Measurements from ENCODE around the gene S100A4. TPM values are rescaled to one million over a fixed set of nuclear protein-coding genes. Genes with fewer than 3 reads are reported as not detected.

S100A4 gene
- total RNA-seq, 2 donors from 2014 or later, result 144 to 156 TPM

GRCh38 chr1:153533689-153534201 lies 11.9 kb downstream of the S100A4 start:
- no peaks in the 10 kb centered on the region for H3K9me3 ChIP-seq
- H3K4me1 ChIP-seq, result peaks cover 0 to 38% of the 10 kb centered on the region in 2 donors
- peak; percentile 88 for DNase-seq (ENCODE audit: low spot score)
- no peaks in the 10 kb centered on the region for H3K36me3 ChIP-seq
- H3K27ac ChIP-seq, result peak overlapping the region; percentile 97
- TF ChIP-seq CTCF (IDR thresholded peaks at IDR 0.05), result no peak
- H3K4me3 ChIP-seq, result peak overlapping the region; percentile 67 to 74
- H3K27me3 ChIP-seq, result no peaks in the 10 kb centered on the region

- Histone ChIP-seq H3K27ac (peak overlapping the region; percentile 97), H3K27me3 (no peaks in the 10 kb centered on the region), H3K9me3 (no peaks in the 10 kb centered on the region), H3K4me3 (peak overlapping the region; percentile 67 to 74), H3K36me3 (no peaks in the 10 kb centered on the region), H3K4me1 (peaks cover 0 to 38% of the 10 kb centered on the region in 2 donors)
- TF ChIP-seq CTCF (IDR thresholded peaks at IDR 0.05), result peak; percentile 67 to 93
- DNase-seq (ENCODE audit: low spot score), result peak; percentile 95
Measured at GRCh38 chr1:153532769-153533599, 12.6 kb downstream of the S100A4 start.

GRCh38 chr1:153532181-153532580 lies 13.4 kb downstream of the S100A4 start:
- no peak for TF ChIP-seq CTCF (IDR thresholded peaks at IDR 0.05)
- no peaks in the 10 kb centered on the region for H3K36me3 ChIP-seq
- H3K4me3 ChIP-seq, result no peak overlapping the region
- no peak for DNase-seq (ENCODE audit: low spot score)
- H3K27me3 ChIP-seq, result no peaks in the 10 kb centered on the region
- no peaks in the 10 kb centered on the region for H3K9me3 ChIP-seq
- peaks cover 0 to 39% of the 10 kb centered on the region in 2 donors for H3K4me1 ChIP-seq
- H3K27ac ChIP-seq, result peak overlapping the region in 1 of 2 donors; percentile 14

GRCh38 chr1:153531638-153532037 lies 14.0 kb downstream of the S100A4 start:
- Histone ChIP-seq H3K9me3 (no peaks in the 10 kb centered on the region), H3K27me3 (no peaks in the 10 kb centered on the region), H3K4me1 (peaks cover 0 to 41% of the 10 kb centered on the region in 2 donors), H3K27ac (no peak overlapping the region), H3K4me3 (no peak overlapping the region), H3K36me3 (no peaks in the 10 kb centered on the region)
- no peak for TF ChIP-seq CTCF (IDR thresholded peaks at IDR 0.05)
- DNase-seq (ENCODE audit: low spot score), result no peak

GRCh38 chr1:153527683-153528040 lies 17.9 kb downstream of the S100A4 start:
- Histone ChIP-seq H3K27ac (no peak overlapping the region), H3K4me3 (no peak overlapping the region), H3K27me3 (no peaks in the 10 kb centered on the region), H3K9me3 (no peaks in the 10 kb centered on the region), H3K4me1 (peaks cover 0 to 28% of the 10 kb centered on the region in 2 donors), H3K36me3 (no peaks in the 10 kb centered on the region)
- DNase-seq (ENCODE audit: low spot score), result no peak
- no peak for TF ChIP-seq CTCF (IDR thresholded peaks at IDR 0.05)

Data from right atrium auricular region (tissue), 2 donors.